Measurements from ENCODE around the gene SNPH. TPM values are rescaled to one million over a fixed set of nuclear protein-coding genes. Genes with fewer than 3 reads are reported as not detected.

SNPH gene
- total RNA-seq, 1 donor from 2014 or later = 6.3 TPM

DNA sequence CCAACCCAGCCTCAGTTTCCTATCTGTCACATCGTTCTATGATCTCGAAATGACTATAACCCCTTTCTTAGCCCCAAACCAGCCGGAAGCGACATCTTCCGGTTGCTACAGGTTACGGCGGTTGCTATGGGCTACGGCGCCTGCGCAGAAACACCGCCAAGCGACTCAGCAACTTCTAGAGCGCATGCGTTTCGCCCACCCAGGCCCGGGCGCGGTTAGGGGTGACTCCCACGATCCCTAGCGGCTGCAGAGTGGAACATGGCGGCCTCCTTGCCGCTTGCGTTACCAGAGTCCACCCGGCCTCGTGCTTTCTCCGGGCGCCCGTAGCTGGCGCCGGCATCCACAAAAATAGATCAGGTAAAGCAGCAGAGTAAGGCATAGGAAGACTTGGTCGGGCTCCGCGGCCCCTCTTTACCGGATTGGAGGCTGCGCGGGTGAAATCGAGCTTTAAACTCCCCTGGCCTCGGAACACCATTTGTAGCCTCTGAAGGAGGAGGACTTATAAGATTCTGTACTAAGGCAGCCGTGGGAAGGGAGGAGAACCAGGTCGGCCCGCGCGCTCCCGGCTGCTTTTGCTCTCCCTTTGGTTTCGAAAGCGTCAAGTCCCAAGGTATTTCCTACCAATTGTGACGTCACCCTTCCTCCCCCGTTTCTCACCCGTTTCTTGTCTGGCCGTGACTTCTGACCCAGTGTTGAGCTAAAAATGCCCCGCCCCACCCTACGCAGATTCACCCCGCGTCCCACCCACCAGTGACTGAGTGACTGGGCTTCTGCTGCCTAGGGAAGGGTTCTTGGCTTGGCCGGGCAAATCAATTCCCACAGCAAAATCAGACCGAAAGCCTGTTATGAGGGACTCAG is 59.3 kb downstream of the SNPH start:
- DNase-seq = peak; percentile 98

DNA sequence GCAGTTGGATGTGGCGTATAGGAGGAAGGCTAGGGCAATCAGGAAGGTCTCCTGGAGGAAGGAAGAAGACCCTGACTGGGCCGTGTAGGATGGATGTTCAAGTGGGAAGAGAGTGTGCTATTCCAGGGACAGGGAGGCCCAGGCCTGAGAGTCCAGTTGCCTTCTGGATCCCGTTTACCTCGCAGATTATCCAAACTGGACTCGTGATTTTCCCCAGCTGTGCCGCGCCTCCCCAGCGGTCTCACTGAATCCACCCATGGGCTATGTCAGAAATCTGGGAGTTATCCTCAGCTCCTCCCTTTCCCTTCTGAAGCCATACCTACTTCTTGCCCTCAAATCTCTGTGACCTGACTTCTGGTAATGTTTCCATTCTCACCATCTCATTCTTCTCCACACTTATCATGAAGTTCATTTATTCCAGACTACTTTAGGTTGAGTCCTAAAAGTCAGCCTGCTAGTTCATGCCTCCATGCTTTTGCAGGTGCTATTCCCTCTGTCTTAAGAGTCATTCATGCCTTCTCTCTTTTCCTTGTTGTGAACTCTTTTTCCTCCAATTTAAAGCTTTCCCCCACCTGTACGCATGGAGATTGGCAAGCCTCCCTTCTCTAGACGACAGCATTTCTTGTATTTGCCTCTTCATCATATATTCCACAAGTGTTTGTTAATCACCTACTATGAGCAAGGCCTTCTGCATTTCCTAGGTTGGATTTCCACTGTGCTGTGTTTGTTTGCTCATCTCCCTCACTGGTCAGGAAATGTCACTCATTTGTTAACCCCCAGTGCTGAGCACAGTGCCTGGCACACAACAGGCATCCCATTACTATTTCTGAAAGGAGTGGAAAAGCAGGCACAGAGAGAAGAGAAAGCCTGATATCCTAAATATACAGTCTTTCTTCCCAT is 60.2 kb downstream of the SNPH start:
- DNase-seq = peak; percentile 60

DNA sequence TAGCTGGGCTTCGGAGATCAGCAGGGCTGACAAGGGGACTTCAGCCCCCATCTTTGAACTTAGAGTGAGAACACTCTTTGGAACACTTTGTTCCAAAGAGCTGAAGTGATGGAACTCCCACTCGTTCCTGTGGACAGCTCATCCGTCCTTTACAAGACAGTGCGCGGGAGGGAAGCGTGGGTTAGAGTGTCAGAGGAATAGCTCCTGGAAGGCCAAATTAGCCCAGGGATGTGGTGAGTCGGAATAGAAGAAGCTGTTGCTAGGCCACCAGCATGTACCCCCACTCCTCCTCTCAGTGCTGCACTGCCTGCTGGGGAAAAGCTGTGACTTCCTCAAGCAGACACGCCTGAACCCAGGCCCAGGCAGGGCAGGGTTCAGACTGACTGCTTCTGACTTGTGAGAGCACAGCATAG is 61.2 kb downstream of the SNPH start:
- peak; percentile 53 for DNase-seq

DNA sequence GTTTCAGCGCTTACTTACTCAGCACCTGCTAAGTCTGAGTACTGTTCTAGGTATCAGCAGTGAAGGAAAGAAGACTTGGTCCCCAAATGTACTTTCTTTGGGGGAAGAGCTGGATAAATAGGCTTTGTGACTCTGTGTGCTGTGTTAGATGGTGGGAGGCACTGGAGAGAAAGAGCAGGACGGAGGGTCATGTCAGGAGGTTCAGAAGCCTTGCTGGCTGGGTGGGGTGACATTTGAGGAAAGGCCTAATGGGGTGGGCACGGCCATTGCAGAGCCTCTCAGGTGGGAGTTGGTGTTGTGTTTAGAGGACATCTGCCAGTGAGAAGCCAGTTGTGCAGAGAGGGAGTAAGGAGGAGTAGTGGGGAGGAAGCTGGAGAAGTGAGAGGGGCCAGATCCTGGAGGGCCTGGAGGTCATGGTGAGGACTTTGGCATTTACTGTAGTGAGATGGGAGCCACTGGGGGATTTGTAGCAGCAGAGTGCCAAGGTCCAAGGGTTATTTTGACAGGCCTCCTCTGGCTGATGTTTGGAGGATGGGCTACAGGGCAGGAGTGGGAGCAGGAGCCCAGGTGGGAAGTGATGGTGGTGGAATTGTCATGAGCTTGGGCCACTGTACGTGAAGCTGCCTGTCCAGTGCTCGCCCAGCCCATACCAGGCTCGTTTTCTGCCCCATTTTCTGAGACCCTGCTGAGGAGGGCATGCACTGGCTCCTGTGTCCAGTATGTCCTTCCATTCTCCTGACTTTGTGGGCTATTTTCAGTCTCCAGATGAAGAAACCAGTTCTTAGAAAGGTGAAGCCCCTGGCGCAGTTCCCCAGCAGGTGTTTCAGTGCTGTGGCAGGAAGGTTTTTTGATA is 62.0 kb downstream of the SNPH start:
- DNase-seq = no peak

DNA sequence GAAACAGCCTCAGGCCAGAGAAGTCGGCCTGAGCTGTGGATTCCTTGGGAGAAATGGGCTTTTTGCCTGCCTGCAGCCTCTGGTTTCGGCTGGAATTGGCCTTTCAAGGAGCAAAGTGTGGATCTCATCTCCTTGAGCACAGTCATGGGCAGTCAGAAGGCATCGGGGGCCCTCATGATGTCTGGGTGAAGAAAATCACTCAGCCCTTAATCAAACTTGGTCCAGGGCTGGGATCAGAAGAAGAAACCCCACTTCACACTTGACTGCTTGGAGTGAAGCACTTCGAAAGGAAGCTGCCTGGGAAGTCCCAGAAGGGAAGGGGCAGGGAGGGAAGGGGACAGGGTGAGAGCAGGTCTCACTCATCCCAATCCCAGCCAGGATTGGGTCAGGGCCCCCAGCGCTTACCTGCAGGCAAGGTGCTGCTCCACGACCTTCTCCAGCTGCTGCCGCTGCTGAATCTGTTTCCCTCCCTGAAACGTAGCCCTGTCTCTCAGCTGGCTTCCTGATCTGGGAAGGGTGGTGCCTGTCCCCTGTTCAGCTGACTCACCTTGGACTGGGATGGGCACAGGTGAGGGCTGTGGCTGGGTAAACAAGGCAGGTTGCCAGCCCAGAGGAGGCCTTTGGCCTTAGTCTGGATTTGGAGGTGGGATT is 62.7 kb downstream of the SNPH start, which contains the start of gene SDCBP2:
TSS of gene SDCBP2 (minus strand) at position 460 of the 651 bp plus-strand sequence. CDS start 8,723 bp downstream, outside the sequence.
- no peak for DNase-seq

DNA sequence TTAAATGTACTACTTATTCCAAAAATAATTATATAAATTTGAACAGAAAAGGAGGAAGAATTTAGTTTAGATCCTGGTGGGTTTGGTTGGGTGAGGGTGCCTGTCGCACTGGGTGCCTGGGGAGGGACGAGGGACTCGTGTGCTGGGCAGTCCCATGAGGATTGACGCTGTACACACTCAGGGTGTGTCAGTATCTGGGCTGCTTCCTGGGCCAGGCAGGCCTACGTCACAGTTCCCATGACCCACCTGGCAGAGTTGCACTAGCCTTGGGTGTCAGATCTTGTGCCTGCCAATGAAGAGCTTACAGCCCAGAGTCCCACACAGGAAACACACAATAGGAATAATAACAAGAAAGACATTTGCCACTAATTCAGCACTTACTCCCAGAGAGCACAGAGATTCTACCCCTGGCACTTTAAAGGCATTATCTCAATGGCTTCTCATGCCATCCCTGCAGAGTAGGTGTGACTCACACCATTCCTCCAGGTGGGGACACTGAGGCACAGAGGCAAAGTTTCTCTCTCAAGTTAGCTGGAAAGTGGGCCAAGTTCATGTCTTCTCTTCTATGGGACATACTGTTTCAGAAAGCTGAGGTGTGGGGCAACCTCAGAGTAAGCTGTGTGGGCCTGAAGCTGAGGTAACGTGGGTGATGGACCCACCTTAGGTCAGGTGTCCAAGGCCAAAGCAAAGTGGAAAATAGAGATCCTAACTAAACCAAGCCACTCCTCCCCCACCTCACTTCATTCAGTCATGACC is 64.2 kb downstream of the SNPH start:
- DNase-seq = peak; percentile 45

DNA sequence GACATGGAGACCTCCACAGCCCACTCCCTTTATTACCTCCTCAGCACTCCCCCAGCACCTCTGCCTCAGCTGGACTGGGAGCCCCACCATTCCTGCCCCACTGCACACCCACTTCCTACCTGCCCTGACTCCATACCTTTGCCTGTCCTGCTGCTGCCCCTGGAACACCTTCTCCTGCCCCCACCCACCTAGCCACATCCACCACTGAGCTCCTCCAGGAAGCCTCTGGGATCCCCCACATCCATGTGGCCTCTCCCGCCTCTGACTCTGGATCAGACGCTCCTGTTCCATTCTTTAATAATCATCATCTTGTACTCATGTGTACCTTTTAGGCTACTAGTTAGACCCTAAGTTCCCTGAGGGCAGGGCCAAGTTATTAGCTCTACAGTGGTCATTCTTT is 65.0 kb downstream of the SNPH start:
- DNase-seq = no peak

DNA sequence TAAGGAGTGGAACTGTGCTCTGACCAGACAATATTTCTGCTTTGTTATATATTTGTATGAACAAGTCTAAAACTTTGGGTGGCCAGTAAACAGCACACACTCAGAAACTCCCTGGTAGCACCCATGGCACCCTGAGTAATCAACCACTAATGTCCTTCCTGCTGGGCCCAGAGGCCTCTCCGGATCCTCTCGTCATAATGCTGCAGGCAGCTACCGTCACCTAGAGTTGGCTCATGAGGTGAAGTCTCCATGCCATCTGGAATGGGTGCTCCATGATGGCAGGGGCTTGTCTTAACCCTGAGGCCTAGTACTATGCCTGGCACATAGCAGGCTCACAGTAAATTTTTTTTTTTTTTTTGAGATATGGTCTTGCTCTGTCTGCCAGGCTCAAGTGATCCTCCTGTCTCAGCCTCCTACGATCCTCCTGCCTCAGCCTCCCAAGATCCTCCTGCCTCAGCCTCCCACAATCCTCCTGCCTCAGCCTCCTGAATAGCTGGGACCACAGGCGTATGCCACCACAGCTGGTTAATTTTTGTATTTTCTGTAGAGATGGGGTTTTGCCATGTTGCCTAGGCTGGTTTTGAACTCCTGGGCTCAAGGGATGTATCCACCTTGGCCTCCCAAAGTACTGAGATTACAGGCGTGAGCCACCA is 65.8 kb downstream of the SNPH start:
- no peak for DNase-seq

DNA sequence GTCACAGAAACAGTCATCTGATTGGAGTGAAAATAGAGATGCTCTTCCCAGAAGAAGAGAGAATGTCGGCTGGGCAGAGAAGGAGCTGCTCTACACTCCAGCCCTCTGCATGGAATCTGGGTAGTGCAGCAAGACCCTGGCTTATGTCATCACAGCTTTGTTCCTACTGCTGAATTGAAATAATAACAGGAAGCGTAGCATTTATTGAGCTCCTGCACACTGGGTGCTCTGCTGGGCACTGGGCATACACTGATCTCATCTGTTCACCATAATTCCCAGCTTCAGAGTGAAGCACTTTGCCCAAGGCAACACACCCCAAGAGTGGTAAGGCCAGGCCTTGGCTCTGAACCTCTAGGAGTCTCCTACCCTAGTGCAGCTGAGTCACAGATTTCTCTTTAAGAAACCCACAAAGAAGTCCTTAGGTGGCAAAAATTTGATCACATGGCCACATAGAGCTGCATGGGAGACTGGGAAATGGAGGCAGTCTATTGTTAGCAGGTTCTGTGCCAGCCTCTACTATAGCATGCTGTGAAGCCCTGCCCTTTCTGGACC is 66.7 kb downstream of the SNPH start:
- DNase-seq = peak; percentile 77

DNA sequence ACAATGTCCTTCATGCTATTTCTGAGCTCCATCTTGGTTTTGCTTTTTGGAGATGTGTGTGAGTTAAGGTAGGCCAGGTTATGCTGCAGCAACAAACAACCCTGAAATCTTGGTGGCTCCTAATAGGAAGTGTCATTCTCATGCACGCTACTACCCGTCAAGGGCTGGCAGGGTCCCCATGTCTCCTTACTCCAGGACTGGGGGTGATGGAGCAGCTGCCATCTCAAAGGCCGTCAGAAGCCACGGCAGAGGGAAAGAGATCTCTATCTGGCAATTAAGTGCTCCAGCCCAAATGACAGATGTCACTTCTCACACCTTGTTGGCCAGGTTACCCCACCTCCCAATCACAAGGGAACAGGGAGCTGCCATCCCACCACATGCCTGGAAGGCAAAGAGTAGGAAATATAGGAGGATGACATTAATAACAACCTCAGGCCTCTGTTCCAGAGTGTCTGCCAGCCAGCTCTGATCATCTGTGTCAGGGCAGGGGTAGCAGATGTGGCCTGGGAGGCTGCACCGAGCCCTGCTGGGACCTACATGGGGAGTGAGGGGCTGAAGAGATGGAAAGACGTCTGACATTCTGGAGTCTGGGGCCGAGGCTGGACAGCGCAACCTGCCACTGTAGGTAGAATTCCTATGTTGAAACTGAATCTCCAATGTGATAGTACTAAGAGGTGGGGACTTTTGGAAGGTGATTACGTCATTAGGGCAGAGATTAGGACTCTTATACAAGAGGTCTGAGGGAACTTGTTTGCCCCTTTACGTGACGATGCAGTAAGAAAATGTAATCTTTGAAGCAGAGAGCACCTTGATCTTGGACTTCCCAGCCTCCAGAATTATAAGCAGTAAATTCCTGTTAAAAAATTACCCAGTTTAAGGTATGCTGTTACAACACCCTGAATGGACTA is 67.6 kb downstream of the SNPH start:
- DNase-seq = no peak

DNA sequence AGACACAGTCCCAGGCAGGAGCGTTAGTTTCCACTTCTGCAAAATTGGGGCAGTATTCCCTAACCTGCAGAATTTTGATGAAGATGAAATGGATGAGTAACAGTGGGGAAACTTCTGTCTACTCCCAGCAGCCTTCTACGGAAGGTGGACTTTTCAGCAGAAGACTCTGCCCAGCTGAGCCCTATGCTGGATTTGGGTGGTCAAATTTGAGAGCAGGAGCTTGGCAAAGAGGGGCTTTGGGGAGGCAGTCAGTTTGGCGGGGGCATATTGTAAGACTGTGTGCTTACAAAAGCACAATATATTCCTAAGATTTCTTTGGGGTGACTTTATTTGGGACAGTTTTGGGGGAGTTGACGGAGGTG is 68.3 kb downstream of the SNPH start:
- no peak for DNase-seq

DNA sequence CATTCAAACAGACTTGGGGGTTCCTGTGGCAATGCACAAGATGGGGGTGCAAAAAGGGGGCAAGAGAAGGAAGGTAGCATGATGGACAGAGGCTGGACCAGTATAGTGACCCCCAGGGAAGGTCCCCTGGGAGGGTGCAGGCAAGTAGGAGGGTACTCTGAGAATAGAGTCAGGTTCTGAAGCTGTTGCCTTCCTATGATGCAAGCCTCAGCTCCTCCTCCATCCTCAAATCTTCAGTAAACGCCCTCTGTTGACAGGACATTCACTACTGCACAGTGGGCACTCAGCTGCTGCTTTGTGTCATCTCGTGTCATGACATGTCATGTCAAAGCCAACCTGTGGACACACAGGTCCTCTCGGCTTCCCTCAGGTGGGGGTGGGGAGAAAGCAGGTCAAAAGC is 68.7 kb downstream of the SNPH start:
- peak; percentile 47 for DNase-seq

DNA sequence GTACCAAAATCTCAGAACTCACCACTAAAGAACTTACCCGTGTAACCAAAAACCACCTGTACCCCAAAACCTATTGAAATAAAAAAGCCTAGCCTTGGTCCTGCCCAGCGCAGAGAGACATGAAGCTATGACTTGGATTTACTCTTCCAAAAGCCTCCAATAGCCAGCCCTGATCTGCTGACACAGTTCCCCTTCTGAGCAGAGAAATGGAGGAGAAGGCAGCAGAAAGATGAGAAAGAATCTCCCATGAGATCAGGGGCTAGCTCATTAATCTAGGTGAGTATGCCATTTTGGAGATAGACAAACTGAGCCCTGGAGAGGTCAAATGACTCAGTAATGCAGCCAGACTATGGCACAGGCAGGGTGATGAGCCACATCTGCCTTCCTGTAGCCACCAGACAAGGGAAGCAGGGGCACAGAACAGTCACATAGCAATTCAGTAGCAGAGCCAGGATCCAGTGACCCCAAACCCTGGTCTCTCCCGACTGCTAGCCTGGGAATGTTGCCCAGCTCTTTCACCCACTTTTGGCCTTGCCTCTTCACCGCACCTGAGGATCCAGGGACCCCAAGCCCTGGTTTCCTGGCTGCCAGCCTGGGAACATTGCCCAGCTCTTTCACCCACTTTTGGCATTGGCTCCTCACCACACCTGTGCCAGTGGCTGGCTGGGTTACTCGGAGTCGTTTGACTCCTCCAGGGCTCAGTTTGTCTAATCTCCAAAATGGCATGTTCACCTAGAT is 70.0 kb downstream of the SNPH start:
- DNase-seq = peak; percentile 48

DNA sequence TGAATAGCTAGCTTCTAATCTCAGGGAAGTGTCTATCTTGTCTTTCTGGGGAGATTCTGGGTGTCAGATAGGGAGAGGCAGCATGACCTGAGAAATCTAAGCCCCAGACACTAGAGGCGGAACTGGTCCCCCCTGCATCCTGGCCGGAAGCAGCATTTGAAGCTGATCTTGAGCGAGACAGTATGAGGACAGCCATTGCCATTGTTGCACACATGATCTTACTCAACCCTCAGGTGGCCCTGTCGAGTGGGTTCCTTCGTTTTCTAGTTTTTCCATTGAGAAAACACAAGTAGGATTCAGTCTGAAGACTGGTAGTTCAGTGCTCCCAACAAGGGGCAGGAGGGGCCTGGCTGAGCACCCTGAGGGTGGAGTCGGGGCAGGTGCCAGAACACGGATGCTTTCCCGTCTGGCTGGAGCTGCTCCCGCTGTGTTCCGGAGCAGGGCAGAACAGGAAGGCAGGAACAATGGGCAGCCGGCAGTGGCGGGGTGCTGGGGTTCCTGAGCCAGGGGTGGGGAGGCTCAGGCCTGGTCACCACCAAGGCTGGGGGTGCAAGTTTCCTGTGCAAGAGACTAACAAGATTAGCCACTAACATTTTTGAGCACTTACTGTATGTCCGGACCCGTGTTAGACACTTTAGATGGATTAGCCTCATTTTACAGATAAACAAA is 70.7 kb downstream of the SNPH start:
- peak; percentile 94 for DNase-seq

DNA sequence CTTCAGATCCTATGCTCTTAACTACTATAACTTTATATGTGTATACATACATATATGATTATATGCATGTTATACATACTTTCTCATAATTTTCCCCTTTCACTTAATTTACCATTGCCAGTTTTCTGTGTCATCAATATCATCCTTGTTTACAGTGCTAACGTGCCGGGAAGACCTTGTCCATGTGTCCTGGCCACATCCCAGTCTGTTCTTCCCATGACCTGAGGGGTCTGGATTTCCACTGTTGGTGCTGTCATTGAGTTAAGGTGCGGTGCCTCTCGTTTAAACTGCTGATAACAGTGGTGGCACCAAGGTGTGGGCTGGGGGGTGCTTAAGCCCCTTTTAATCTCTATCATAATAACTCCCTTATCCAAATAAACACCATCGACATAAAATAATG is 71.3 kb downstream of the SNPH start:
- peak; percentile 28 for DNase-seq

DNA sequence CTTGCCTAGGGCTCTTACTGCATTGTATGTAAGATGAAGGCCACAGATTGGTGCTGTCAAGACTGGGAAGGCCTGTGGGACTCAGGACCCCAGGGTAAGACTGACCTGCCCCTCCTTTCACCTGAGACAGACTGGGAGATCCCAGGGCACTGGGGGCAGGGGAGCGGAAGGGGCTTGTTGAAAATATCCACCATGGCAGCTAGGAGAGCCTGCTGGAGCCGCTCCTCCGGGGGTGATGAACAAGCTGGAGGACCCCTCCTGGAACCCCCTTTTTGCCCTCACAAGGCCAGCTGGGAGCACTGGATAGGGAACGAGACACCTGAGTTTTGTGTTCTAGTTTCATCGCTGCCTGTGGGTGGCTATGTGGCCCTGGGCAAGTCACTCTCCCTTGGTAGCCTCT is 72.0 kb downstream of the SNPH start:
- no peak for DNase-seq

DNA sequence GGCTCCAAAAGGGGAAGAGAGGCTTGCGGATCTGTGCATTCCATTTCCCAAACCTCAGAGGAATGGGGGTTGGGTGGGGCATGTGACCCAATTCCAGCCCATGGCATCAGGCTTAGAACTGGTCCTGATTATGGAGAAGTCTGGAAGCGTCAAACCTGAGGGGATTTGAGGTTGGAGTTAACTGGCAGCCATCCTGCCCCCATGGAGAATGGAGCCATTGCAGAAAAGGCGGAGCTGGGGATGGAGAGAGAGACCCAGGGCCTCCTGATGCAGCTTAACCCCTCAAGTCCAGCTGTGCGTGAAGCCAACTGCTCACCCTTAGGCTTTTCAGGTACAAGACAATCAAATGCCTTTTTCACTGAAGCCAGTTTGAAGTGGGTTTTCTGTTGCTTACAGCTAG is 72.7 kb downstream of the SNPH start:
- DNase-seq = no peak

Data from dermis blood vessel endothelial cell (primary cell).